Fibroblast of lung (primary cell): ENCODE data around the gene SH3YL1. TPM values are rescaled to one million over a fixed set of nuclear protein-coding genes. Genes with fewer than 3 reads are reported as not detected.

Experiments used
- DNase-seq, 2 donors: peaks; one replicate each; pipeline versions ENCODE4 v3.0.0 to v3.0.0-alpha.2; 2010; ENCODE audit warnings: low read depth in 2 of 2
- H2AFZ ChIP-seq: 2 replicates; pipeline ENCODE4 v1.5.1; 2012; ENCODE audit warnings: low read length, control low read depth, inconsistent platforms
- H3K27ac ChIP-seq: 2 replicates; pipeline ENCODE4 v1.5.1; 2011; ENCODE audit warnings: low read length, control low read depth; ENCODE audit not compliant: insufficient read depth
- H3K27me3 ChIP-seq: 2 replicates; pipeline ENCODE4 v1.5.1; 2011; ENCODE audit warnings: mild to moderate bottlenecking, low read length; ENCODE audit not compliant: control insufficient read depth, insufficient read depth
- H3K36me3 ChIP-seq: 2 replicates; pipeline ENCODE4 v1.5.1; 2011; ENCODE audit warnings: low read length; ENCODE audit not compliant: control insufficient read depth, insufficient read depth
- H3K4me1 ChIP-seq: 2 replicates; pipeline ENCODE4 v1.5.1; 2011; ENCODE audit warnings: low read length; ENCODE audit not compliant: control insufficient read depth, insufficient read depth; ENCODE audit errors: extremely low read depth
- H3K4me2 ChIP-seq: 2 replicates; pipeline ENCODE4 v1.5.1; 2011; ENCODE audit warnings: low read length, control low read depth; ENCODE audit not compliant: insufficient read depth; ENCODE audit errors: extremely low read depth
- H3K4me3 ChIP-seq, 4 experiments: fragments of 200-600 bp in 1 of 4; sonication (generic) in 1 of 4; replicated peaks in 1 of 4; 2 replicates each; pipeline ENCODE4 v1.5.1; 2011 to 2016; ENCODE audit warnings: low read length in 4 of 4, low read depth in 3 of 4, mild to moderate bottlenecking in 3 of 4, control low read depth in 2 of 4, inconsistent platforms in 1 of 4, mixed read lengths in 1 of 4; ENCODE audit not compliant: insufficient read depth in 1 of 4; ENCODE audit errors: control extremely low read depth in 1 of 4
- H3K79me2 ChIP-seq: 2 replicates; pipeline ENCODE4 v1.5.1; 2012; ENCODE audit warnings: mild to moderate bottlenecking, low read length, inconsistent platforms; ENCODE audit not compliant: control insufficient read depth, insufficient read depth
- H3K9ac ChIP-seq: 2 replicates; pipeline ENCODE4 v1.5.1; 2011; ENCODE audit warnings: mild to moderate bottlenecking, low read length, control low read depth; ENCODE audit not compliant: insufficient read depth
- H3K9me3 ChIP-seq: 2 replicates; pipeline ENCODE4 v1.5.1; 2012; ENCODE audit warnings: low read depth, low read length; ENCODE audit not compliant: control insufficient read depth, insufficient read depth
- H4K20me1 ChIP-seq: 2 replicates; pipeline ENCODE4 v1.5.1; 2011; ENCODE audit warnings: low read length; ENCODE audit not compliant: control insufficient read depth, insufficient read depth; ENCODE audit errors: extremely low read depth
- EZH2 ChIP-seq: IDR thresholded peaks from 2 replicates; pipeline ENCODE4 v1.5.1; 2012; ENCODE audit warnings: low read length, control low read depth, mild to moderate bottlenecking; ENCODE audit errors: missing control alignments
- polyA plus RNA-seq, 2 donors: library from polyadenylated mRNA; depleted of rRNA in 1 of 2; stranded (reverse) in 1 of 2; unstranded in 1 of 2; fragments of >200 nt; gene quantifications; 2 replicates each; pipeline ENCODE4 v1.2.1, GENCODE V29; 2011 to 2012; ENCODE audit warnings: missing spikeins in 1 of 2
- total RNA-seq: library from RNA; depleted of rRNA; stranded (reverse); fragments of >200 nt; gene quantifications from 2 replicates; pipeline ENCODE4 v1.2.1, GENCODE V29; 2014
- TF ChIP-seq, protein P1 (sequence below), 2 donors: IDR thresholded peaks in 1 of 2; conservative IDR thresholded peaks in 1 of 2; 1 replicate in 1 of 2; 2 replicates in 1 of 2; pipeline ENCODE4 v1.5.1; 2011 to 2012; ENCODE audit warnings: low read length in 2 of 2, control low read depth in 1 of 2, inconsistent platforms in 1 of 2, low read depth in 1 of 2, mild to moderate bottlenecking in 1 of 2

Gene SH3YL1
- total and polyA plus RNA-seq, 2 donors (not counting 1 experiment from before 2014, with no cell fraction given): 36.5 to 37.9 TPM

DNA sequence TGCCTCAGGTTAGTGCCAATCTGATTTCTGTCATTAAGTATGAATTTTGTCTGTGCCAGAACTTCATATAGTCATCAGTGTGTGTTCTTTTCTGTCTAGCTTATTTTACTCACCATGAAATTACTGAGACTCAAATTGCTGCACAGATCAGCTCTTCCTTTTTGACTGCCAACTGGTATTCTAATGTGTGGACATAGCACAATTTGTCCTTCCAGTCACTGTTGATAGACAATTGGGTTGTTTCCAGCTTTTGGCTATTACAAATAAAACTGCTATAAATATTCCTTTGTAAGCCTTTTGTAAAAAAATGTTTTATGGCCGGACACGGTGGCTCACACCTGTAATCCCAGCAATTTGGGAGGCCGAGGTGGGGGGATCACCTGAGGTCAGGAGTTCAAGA lies 7.7 kb downstream of the SH3YL1 start:
- Histone ChIP-seq H2AFZ (no peak overlapping the region), H3K79me2 (no peaks in the 10 kb centered on the region), H3K9ac (no peak overlapping the region), H3K9me3 (no peaks in the 10 kb centered on the region), H3K4me2 (no peak overlapping the region), H3K27me3 (no peaks in the 10 kb centered on the region), H3K4me1 (peaks cover 7% of the 10 kb centered on the region), H4K20me1 (no peaks in the 10 kb centered on the region), H3K4me3 (no peak overlapping the region), H3K36me3 (no peaks in the 10 kb centered on the region), H3K27ac (no peak overlapping the region)
- no peak for TF ChIP-seq EZH2
- TF ChIP-seq, protein P1, sequence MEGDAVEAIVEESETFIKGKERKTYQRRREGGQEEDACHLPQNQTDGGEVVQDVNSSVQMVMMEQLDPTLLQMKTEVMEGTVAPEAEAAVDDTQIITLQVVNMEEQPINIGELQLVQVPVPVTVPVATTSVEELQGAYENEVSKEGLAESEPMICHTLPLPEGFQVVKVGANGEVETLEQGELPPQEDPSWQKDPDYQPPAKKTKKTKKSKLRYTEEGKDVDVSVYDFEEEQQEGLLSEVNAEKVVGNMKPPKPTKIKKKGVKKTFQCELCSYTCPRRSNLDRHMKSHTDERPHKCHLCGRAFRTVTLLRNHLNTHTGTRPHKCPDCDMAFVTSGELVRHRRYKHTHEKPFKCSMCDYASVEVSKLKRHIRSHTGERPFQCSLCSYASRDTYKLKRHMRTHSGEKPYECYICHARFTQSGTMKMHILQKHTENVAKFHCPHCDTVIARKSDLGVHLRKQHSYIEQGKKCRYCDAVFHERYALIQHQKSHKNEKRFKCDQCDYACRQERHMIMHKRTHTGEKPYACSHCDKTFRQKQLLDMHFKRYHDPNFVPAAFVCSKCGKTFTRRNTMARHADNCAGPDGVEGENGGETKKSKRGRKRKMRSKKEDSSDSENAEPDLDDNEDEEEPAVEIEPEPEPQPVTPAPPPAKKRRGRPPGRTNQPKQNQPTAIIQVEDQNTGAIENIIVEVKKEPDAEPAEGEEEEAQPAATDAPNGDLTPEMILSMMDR (conservative IDR thresholded peaks at IDR 0.05 in 1 of 2, IDR thresholded peaks at IDR 0.05 in 1 of 2; ENCODE audit: low read depth in 1 of 2, low read length in 2 of 2): no peak
- DNase-seq: no peak

DNA sequence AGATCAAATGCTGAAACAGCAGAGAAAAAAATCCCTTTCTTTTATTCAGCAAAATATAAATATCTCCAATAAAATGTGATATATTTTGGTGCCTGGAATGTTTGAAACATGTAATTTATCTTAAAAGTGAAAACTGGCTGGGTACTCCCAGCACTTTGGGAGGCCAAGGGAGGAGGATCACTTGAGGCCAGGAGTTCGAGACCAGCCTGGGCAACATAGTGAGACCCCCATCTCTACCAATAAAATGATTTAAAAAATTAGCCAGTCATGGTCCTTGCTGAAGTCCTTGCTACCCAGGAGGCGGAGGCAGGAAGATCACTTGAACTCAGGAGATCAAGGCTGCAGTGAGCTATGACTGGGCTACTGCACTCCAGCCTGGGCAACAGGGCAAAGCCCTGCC lies 8.6 kb downstream of the SH3YL1 start:
- Histone ChIP-seq H2AFZ (no peak overlapping the region), H3K27me3 (no peaks in the 10 kb centered on the region), H3K9me3 (no peaks in the 10 kb centered on the region), H3K4me1 (peaks cover 1% of the 10 kb centered on the region), H3K4me3 (no peak overlapping the region), H3K79me2 (no peaks in the 10 kb centered on the region), H3K4me2 (no peak overlapping the region), H4K20me1 (no peaks in the 10 kb centered on the region), H3K27ac (no peak overlapping the region), H3K9ac (no peak overlapping the region), H3K36me3 (no peaks in the 10 kb centered on the region)
- DNase-seq: no peak
- TF ChIP-seq EZH2: no peak
- TF ChIP-seq, protein P1 (conservative IDR thresholded peaks at IDR 0.05 in 1 of 2, IDR thresholded peaks at IDR 0.05 in 1 of 2; ENCODE audit: low read depth in 1 of 2, low read length in 2 of 2): no peak

DNA sequence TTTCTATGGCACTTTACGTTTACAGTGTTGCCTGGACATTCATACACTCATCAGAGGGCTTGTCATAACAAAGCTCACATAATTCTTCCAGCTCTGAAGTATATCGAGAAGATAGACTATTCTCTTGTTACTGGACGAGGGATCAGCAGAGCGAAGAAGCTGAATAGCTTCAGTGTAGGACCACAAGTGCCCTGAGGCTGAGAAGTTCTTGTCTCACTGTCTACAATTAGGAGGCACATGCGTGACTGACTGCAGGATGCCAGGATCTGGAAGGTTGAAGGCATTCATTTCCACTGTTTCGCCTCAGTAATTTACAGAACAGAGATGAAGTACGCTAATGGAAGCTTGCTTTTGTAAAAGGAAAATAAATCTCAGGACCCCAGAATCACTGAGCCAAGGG lies 9.6 kb downstream of the SH3YL1 start:
- no peak overlapping the region for H2AFZ ChIP-seq
- H3K4me3 ChIP-seq: no peak overlapping the region
- no peak for DNase-seq
- H3K9me3 ChIP-seq: no peaks in the 10 kb centered on the region
- H3K79me2 ChIP-seq: no peaks in the 10 kb centered on the region
- no peak overlapping the region for H3K4me2 ChIP-seq
- H3K27me3 ChIP-seq: no peaks in the 10 kb centered on the region
- H3K4me1 ChIP-seq: no peaks in the 10 kb centered on the region
- H3K9ac ChIP-seq: no peak overlapping the region
- H3K36me3 ChIP-seq: no peaks in the 10 kb centered on the region
- no peak for TF ChIP-seq EZH2
- TF ChIP-seq, protein P1 (conservative IDR thresholded peaks at IDR 0.05 in 1 of 2, IDR thresholded peaks at IDR 0.05 in 1 of 2; ENCODE audit: low read depth in 1 of 2, low read length in 2 of 2): no peak
- no peak overlapping the region for H3K27ac ChIP-seq
- no peaks in the 10 kb centered on the region for H4K20me1 ChIP-seq
